NCI-H510A (cell line): ENCODE measurements around the gene LRRC8D.
A peak's percentile ranks its signal among the peaks of the same experiment; 100 is the strongest.

Experiments used
- DNase-seq: peaks from one replicate; lab custom pipeline; 2025; lab: John Stamatoyannopoulos, UW

The LRRC8D gene

DNA sequence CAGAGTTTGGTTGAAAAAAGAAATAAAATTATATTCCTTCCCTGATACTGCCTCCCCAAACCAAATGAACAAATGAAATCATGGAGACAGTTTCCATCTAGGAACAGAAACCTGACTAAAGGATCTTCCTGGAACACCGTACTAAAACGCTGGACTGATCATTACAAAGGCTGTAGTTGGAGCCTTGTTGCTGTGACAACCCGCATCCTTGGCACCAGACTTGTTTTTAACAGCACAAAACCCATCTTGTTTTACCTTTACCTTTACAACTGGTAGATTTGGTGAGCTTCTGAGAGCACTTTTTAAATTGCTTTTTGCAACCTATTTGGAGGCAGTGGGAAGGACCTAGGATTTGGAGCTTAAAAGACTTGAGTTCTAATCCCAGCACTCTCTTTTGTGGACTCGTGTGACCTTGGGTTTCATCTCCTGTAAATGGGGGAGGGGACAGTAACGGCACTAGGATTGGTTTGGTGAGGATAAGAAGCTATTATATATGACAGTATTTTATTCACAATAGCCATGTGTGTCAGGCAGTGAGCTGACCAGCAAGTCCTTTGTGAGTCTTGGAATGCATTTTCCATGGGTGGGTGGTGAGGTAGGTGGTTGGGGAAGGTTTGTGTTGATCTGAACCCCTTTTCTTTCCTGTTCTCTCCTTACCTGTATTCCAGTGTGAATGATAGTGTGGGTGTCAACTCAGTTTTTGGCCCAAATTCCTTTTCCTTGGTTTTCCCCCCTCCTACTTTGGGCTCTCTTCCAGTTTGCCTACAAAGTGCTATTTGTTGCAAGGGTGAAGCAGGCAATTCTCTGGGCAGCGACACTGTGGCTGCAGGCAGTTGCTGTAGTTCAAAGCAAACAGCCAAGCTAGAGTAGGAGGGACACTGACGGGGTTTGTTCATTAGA, 12.6 kb downstream of the LRRC8D start:
- DNase-seq, result no peak

DNA sequence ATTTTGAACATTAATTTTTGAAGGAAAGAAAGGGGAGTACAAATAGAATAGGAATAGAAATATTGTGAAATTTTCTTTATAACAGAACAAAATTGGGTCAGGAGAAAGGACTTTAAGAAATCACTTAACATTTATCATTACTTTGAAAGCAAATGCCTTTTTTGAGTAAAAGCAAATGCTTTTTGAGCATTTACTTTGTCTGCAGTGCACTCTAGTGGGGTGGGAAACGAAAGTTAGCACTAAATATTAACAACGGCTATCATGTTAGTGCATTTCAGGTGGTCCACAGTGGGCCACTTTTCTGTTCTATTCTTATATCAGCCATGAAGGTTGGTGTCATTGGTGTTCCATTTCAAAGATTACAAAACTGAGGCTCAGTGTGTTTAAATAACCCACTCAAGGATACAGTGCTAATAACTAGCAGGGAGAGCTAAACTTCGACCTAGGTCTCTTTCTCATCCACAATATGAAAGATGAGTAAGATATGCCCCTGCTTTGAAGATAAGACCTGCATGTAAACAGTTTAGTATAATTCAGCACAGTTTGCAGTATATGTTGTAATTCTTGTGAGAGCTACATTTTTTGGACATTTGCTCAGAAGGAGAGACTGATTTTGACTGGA, 13.4 kb downstream of the LRRC8D start:
- no peak for DNase-seq

DNA sequence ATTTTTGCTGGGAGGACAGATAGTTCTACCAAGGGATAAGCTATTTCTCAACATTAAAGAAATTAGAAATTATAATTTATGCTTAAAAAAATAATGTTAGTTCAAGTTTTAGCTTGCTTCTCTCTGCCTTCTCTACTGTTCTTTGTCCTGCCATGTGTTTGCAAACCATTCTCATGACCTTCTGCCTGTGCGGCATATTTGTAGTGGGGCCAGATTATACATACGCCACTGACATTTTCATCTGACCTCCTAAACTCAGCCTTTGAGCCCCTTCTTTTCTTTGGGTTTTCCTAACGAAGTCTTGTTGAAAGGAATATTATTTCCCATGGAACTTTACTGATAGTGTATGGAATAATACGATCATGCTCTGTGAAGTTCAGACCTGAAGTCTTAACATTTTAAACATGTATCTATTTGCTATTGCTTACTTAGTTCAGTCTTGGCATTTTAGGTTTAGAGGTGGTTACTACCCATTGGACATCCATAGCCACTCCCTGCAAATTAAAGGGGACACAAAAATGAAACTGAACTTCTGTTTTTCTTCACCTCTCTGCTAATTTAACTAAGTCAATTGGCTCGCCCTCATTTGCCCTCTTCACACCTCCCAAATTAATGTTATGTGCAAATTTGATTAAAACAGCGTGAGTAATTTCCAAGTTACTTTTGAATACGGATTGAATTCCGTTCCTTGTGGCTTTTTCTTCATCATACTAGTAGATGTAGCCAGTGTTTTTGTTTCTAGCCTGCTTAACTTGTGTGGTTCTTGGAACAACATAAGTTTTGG, 15.6 kb downstream of the LRRC8D start:
- DNase-seq, result no peak

DNA sequence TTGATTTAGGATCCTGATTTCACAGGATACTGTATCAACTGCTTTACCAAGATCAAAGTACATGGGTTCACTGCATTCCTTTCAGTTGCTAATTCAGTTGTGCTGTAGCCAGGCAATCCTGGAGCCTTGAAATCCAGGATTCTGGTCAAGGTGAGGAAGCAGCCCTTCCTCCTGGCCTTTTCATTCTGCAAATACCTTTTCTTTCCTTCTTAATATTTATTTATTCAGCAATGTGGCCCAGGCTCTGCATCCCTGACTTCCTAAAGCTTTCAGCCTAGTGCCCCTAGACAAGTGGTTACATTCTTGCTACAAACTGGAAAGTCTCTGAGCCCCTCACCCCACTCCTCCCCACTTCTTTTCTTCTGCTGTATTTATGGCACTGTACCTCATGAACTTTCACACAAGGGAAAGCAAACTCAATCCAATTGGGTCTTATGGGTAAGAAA, 16.2 kb downstream of the LRRC8D start:
- DNase-seq, result no peak

DNA sequence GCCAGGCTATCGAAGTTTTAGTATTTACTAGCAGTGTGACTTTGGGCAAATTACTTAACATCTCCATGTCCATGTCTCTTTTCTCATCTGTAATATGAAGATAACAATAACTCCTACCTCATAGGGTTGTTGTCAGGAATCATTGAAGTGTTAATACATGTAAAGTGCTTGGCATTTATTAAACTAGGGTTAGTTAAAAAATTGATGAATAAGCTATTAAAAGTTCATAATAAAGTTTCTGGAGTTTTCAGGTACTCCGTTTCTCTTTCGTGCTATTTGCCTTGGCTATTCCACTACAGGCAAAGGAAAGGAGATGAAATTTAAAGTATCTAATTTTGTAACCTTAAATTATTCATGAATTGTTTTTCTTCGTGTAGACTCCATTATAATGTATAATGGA, 16.7 kb downstream of the LRRC8D start:
- no peak for DNase-seq

DNA sequence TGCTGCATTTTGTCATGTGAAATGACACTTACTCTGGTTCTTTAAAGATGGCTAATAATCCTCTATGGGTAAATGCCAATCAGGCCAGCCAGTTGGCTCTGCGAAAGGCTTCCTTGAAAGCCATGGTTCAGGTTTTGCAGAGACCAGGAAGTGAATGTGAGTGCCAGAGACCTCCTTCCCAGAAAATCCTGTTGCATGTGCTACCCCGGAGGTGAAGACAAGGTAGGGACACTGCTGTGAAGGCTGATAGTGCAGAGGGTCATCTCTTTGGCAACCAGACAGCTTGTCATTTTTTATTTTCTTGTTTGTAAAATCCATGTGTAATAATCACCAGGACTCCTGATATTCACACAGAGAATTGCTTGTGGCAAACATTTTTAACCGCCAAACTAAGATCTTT, 18.7 kb downstream of the LRRC8D start:
- DNase-seq, result no peak

DNA sequence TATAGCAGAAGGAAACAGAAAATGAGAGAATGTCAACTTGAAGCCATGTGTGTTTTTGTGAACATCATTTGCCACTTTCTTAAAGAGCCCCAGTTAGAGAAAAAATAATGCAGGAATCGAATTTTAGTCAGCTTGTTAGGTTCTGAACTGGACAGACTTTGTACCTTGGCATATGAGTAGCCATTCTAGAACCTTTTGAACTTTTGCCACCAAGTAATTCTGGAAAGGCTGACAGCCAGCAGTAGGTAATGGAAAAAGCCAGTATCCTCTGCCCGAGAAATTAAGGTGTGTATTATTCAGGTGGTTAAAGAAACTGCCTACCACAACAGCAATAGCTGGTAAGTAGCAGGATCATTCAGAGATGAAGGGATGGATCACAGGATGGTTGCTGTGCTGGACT, 20.7 kb downstream of the LRRC8D start:
- DNase-seq, result no peak

DNA sequence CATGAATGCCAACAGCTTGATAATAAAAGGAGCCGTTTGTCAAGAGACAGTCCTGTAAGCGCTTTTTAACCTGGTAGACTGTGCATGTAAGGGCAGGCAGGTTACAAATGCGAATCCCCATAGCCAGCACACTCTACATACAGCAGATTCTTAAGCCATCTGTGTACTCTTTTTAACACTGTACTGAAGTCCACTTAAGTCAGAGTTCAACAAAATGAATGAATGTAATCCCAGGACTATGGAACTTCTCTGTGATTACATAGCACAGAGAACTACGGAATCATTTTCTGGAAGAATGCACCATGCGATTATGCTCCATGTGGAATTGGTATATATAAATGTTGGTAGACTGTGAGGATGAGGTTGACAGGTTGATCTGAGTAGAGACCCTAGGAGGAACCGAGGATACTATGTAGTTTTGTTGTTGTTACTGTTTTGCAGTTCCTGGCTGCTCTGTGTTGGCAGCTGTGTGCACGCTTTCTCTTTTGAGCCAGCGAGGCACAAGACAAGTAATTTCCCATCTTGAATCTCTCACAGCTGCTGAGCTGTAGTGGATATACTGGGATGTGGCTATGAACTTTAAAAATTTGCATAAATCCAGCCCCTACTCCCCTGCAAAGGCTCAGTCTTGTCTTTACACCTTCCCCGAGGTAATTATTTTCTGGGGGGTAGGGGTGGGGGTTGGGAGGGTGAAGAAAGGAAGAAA, 21.9 kb downstream of the LRRC8D start:
- no peak for DNase-seq

DNA sequence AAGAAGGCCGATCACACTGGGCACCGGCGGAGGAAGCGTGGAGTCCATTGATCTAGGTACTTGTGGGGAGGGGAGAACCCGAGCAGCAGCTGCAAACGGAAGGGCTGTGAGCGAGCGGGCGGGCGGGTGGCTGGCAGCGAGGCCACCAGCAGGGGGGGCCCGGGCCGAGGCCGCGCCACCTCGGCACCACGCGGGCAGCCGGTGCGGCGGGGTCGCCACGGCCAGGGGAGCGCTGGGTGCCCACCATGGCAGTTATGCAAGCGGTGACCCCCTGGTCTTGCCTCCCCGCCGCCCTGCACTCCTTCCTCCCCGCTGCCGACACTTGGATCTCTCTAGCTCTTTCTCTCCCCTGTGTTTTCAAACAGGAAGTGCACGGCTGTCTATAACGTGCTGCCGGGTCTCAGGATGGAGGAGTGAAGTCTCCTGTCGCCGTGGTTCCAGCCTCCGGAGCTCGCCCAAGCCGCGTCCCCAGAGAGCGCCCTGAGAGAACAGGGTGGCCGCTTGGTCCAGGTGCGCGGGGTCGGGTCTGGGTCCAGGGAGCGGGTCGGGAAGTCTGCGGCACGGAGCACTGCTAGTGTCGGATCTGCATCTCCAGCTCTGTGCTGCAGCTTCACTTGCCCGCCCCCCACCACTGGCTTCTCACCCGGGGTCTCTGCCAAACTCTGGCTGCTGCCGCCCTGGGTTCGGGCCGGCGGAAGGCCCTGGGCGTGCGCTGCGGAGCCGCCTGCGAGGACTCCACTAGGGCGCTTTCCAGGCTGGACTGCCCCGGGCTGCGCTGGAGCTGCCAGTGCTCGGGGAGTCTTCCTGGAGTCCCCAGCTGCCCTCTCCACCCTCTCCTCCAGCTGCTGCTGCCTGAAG, 22.7 kb downstream of the LRRC8D start:
- DNase-seq, result peak; percentile 85

DNA sequence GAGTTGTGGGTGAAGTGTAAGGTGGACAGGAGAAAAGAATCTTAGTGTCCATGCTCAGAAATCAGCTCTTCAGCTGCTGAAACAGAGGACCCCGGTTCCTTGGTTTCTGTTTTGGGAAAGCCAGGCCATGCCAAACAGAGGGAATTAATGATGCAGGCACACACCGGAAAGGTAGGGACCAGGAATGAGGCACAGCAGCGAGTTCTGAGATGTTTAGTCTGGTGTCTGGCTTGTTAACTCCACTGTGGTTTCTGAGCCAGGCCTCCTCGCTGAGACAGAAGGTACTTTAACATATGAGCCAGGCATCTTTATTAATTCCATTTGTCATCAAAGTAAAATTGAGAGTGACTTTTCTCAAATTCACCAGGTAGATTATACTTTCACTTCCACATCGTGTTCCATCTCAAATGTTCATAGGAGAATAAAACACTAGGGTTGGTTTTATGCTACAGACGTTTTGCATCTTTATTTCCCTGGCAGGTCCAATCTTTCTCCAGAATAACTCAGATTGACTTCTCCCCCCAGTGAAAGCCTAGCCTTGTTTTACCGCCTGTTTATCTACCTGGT, 23.5 kb downstream of the LRRC8D start:
- DNase-seq, result no peak

DNA sequence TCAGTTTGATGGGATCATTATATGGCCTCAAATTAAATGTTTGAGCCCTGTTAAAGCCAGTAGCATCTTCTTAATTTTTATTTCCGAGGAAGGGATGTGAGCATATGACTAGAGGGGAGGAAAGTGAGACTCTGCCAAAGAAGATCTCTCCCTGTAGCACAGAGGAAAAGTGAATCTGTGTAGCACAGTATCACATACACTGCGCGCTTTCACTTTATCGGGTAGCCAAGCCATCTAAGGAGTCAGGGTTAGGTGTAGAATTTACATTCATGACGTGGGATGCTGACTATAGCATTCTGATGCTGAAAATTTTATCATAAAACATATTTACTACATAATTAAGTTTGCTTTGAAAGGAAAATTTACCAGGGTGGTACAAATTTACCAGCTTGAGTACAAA, 24.0 kb downstream of the LRRC8D start:
- DNase-seq, result no peak

DNA sequence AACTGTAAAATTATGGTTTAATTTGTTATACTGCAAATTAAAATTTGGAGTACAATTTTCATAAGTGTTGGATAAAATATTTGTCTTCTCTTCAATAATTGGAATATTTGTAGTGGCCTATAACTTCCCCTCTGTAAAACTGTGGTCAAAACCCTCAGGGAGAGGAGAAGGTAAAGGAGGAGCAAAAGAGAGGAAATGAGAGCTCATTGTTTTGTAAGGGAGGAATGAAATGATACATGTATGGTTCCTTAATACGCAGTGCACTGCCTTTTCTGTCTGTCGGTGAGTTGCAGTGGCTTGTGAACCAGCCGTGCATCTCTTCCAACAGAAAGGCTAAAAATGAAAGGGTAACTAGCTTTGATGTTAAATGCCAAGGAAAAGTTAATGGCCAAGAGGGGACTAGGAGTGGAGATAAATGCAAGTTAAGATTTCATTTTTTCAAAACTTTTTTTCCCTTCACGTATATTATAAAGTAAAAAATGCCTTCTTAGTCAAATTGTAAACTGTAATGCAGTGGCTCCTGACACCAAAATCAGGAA, 26.4 kb downstream of the LRRC8D start:
- no peak for DNase-seq

DNA sequence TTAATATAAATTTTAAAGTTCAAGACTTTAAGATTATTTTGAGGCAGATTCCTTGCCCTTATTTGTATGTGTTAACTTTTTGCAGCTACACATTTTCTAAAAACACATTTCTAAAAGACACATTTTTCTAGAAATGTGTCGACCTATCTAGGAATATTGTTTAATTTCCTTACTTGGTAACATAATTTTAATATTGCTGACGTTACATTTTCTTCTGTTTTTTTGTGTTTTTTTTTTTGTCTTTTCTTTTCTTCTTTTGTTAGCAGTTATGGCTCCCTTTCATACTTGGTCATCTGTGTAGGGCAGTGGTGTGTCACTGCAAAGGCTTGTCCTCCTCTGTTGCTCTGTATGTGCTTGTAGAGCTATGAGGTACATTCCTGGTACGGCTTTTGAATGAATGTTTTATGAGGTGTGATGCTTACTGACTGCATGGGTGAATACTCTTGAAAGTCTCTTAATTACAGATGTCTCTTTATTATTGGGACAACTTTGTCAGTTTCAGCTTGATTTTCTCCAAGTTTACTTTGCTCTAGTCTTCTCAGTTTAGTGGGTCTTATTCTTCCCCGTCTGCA, 30.1 kb downstream of the LRRC8D start:
- no peak for DNase-seq

DNA sequence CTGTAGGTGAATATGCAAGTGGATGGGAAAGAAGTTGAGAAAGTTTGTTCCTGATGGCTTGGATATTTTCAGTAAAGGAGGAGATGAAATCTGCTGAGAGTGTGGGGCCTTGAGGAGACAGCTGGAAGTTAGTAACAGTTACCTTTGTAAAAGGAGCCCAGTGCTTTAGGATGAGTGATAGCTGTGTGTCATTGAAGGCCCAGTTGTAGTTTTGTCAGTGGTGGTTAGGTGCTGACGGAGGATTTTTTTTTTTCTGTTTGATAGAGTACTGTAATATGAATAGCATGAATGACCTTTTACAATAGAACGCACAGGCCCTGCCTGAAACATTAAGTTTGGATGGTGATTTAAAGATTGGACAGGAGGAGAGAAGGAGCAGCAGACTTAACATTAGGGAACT, 33.3 kb downstream of the LRRC8D start:
- no peak for DNase-seq

DNA sequence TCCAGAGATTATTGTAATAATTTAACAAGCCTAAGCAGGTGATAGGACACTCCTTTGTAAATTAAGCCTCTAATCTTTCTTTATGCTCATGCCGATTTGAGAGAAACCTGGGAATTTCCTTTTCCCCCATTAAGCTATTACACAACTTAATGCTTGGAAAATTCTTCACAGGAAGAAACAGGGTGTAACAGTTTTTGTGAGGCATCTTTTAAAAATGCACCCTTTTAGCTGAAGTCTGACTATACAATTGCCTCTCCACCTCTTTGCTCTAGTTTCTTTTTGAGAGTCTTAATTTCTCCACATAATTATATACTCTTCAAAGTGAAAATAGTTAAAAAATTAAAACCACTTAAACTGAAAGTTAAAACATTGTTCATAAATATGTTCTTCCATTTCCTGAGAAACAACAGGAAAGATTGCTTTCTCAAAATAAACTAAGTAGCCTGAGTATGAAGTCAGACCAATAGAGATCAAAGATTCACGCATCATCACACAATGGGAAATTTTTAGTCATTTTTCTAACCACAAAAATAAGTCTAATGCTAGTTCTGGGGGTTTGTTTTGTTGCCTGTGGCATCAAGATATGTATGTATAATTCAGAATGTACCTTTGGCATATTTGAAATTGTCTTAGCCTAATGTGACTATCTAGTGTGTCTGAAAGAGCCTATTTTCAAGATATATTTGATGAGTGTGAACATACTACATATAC, 34.7 kb downstream of the LRRC8D start:
- no peak for DNase-seq

DNA sequence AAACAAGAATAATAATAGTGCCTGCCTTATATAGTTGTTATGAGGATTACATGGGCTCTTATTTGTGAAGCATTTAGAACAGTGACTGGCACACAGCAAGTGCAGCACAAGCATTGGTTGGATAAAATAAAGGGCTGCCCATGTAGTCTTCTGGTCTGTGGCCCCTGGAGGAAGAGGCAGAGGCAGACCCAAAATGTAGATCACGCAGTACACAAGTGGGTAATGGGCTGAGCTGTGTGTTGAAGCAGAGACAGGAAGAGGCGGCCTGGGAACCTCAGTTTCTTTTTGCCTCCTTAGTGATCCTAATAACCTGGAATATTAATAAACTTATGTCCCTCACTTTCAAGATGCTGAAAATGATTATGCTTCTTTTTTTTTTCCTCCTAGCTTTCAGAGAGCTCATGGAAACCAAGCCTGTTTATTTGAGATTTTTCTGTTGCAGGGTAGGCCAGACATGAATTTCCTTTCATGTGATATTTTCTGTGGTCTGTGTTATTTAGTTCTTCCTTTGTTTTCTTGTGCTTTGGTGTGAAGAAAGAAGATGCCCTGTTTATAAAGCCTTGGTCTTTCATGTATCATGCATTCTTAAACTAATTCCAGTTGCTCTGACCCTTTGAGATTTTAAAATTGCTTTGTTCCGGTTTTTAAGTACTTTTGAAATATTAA, 42.5 kb downstream of the LRRC8D start:
- DNase-seq, result no peak

DNA sequence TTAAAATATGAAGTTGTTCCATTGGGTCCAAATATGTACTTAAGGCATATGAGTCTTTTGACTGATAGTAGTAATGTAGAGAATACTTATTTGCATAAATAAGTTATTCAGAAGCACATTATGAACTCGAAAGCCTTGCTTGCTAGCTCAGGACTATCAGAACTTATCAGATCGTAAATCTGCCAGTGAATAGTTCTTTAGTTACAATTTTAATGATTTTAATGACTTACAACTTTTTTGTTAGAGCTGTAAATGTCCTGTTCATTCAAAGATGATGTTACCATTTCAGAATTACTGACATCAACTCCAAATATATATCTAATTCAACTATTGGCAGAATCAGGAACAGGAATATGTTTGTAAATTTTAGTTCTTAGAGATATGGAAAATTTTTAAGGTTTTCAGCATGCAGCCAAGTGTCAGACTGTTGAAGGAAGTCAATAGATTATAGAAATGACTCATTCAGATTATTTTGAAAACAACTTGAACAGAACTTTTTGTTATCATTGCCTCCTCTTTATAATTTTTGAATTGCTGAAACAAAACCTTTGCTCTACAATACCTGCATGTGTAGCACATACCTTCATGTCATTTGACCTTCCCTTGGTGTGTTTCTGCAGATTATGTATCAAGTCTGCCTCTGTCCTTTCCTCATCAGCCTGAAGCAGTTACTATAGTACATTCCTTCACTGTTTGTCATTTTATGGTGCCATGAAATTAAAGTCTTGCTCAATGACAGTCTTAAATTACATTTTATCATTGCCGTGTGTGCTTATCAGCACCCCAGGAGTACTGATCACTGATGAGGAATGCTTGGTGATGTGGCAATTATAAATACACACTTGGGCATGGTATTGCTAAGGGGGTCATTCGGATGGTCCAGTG, 44.9 kb downstream of the LRRC8D start:
- DNase-seq, result no peak

DNA sequence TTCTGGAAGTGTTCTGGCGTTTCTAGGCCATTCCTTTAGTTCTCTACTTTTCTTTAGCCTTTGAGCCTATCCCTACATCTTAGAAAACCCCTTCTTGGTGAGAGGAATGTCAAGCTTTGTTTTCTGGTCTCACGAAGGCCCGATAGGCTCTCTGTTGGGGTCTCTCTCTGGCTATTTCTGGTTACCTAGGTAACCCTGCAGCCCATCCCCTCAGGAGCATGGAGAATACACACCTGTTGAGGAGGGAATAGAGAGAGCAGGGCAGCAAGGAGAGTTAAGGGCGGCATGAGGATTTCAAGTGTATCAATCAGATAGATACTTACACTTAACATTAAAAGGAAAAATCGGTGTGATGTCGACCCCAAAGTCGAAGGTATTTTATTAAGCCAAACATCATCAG, 45.7 kb downstream of the LRRC8D start:
- no peak for DNase-seq
